Measurements from ENCODE around the gene PSORS1C1. TPM values are rescaled to one million over a fixed set of nuclear protein-coding genes. Genes with fewer than 3 reads are reported as not detected.

Gene PSORS1C1
- total RNA-seq, 2 donors from 2014 or later: 2.2 to 5.6 TPM

DNA sequence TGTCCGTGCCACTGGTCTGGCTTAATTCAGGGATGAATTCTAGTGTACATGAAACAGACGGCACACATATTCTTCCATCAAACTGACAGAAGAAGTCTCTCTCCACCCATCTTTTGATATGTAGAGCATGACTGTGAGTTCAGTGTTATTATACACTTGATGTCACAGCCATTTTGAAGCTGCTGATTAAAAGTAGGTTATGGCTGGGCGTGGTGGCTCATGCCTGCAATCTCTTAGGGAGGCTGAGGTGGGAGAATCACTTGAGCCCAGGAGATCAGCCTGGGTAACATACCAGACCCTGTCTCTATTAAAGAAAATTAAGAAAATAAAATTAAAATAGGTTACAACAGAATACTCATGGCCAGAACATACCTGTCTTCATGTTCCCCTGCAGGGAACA, 22.9 kb upstream of the PSORS1C1 start:
- DNase-seq: peak; percentile 36
- no peak overlapping the region for H3K9ac ChIP-seq (ENCODE audit: low read depth in 2 of 2, low read length in 2 of 2)
- no peaks in the 10 kb centered on the region for H3K9me3 ChIP-seq
- peaks cover 7% of the 10 kb centered on the region for H3K4me1 ChIP-seq
- intact Hi-C loops (cut with DNase I): no loop called here
- H3K4me3 ChIP-seq: no peak overlapping the region
- no peaks in the 10 kb centered on the region for H3K36me3 ChIP-seq
- peak overlapping the region; percentile 32 for H3K27ac ChIP-seq
- TF ChIP-seq, protein P1, sequence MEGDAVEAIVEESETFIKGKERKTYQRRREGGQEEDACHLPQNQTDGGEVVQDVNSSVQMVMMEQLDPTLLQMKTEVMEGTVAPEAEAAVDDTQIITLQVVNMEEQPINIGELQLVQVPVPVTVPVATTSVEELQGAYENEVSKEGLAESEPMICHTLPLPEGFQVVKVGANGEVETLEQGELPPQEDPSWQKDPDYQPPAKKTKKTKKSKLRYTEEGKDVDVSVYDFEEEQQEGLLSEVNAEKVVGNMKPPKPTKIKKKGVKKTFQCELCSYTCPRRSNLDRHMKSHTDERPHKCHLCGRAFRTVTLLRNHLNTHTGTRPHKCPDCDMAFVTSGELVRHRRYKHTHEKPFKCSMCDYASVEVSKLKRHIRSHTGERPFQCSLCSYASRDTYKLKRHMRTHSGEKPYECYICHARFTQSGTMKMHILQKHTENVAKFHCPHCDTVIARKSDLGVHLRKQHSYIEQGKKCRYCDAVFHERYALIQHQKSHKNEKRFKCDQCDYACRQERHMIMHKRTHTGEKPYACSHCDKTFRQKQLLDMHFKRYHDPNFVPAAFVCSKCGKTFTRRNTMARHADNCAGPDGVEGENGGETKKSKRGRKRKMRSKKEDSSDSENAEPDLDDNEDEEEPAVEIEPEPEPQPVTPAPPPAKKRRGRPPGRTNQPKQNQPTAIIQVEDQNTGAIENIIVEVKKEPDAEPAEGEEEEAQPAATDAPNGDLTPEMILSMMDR (IDR thresholded peaks at IDR 0.05): no peak
- no peaks in the 10 kb centered on the region for H3K27me3 ChIP-seq

DNA sequence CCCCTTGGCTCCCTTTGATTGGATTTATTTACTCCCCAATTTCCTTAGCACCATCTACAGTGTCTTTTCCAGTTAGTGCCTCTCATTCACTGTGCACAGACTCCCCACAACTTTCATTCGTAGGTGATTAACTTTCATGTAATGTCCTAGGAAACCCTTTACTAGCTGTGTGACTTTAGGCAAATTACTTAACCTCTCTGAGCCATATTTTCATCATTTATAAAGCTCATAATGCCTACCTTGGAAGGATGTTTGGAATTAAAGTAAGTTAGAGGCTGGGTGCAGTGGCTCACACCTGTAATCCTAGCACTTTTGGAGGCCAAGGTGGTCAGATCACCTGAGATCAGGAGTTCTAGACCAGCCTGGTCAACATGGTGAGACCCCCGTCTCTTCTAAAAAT, 22.4 kb upstream of the PSORS1C1 start:
- no peaks in the 10 kb centered on the region for H3K36me3 ChIP-seq
- no peak overlapping the region for H3K4me3 ChIP-seq
- TF ChIP-seq, protein P1 (IDR thresholded peaks at IDR 0.05): no peak
- no peak overlapping the region for H3K27ac ChIP-seq
- no peak for DNase-seq
- no peaks in the 10 kb centered on the region for H3K27me3 ChIP-seq
- peaks cover 7% of the 10 kb centered on the region for H3K4me1 ChIP-seq
- no peaks in the 10 kb centered on the region for H3K9me3 ChIP-seq
- intact Hi-C loops (cut with DNase I): no loop called here
- no peak overlapping the region for H3K9ac ChIP-seq (ENCODE audit: low read depth in 2 of 2, low read length in 2 of 2)

DNA sequence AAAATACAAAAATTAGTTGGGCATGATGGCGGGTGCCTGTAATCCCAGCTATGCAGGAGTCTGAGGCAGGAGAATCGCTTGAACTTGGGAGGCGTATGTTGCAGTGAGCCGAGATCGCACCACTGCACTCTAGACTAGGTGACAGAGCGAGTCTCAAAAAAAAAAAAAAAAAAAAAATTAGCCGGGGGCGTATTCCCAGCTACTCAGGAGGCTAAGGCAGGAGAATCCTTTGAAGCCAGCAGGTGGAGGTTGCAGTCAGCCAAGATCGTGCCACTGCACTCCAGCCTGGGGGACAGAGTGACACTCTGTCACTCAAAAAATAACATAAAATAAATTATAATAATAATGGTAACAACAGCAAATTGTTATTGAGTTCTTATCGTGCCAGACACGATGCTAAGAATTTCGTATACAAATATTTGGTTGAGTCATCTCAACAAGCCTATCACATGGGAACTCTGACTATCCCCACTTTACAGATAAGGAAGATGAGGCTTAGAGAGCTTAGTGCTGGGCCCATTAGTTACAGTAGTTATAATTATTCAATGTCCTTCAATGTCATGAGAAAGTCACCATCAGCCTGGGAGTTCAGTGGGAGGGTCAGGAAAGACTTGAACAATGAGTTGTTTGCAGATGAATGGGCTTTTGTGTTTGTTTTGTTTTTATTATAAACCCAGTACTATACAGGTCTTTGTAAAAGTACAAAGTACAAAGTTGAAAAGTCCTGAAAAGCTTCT, 21.7 kb upstream of the PSORS1C1 start:
- no peak for DNase-seq

DNA sequence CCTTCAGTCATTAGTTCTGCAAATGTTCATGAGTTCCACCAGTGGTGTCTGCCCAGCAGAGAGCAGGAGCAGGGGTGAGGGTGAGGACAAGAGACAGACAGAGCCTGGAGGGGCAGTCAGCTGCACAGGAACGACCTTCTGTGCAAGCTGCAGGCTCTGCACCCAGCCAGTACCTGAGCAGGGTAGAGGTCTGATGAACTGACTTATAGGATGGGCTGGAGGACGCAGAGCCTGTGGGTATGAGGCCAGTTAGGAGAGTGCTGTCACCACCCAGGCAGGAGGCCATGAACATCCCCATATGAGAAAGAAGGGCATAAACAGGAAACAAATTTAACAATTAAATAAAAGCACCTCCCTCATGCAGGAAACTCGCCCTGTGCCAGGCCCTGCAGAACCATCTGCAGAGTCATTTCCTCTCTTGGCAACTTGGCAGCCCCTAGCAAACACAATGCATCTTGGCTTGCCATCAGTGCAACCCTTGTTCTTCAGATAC, 20.2 kb upstream of the PSORS1C1 start:
- H3K9ac ChIP-seq (ENCODE audit: low read depth in 2 of 2, low read length in 2 of 2): no peak overlapping the region
- intact Hi-C loops (cut with DNase I): no loop called here

More for the DNA sequence above, 21.7 kb upstream of the PSORS1C1 start:
- H3K9ac ChIP-seq (ENCODE audit: low read depth in 2 of 2, low read length in 2 of 2): no peak overlapping the region
- H3K4me1 ChIP-seq: peaks cover 7% of the 10 kb centered on the region
- intact Hi-C loops (cut with DNase I): no loop called here
- no peak overlapping the region for H3K27ac ChIP-seq
- H3K36me3 ChIP-seq: no peaks in the 10 kb centered on the region
- no peak overlapping the region for H3K4me3 ChIP-seq
- TF ChIP-seq, protein P1 (IDR thresholded peaks at IDR 0.05): no peak
- no peaks in the 10 kb centered on the region for H3K27me3 ChIP-seq
- H3K9me3 ChIP-seq: no peaks in the 10 kb centered on the region

DNA sequence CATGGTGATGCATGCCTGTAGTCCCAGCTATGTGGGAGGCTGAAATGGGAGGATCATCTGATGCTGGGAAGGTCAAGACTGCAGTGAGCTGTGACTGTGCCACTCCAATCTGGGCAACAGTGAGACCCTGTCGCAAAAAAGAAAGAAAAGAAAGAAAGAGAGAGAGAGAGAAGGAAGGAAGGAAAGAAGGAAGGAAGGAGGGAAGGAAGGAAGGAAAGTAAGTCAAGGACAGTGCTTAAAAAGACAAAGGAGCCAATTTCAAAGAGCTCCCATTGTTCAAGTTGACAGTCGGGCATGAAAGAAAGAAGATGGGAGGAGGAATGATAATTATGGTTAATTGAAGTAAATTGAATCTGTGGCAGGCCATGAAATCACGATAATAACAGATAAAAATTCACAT, 18.4 kb upstream of the PSORS1C1 start:
- H3K27ac ChIP-seq: no peak overlapping the region
- intact Hi-C loops (cut with DNase I): no loop called here
- TF ChIP-seq, protein P1 (IDR thresholded peaks at IDR 0.05): no peak
- H3K4me1 ChIP-seq: peaks cover 7% of the 10 kb centered on the region
- no peak overlapping the region for H3K4me3 ChIP-seq
- H3K9ac ChIP-seq (ENCODE audit: low read depth in 2 of 2, low read length in 2 of 2): no peak overlapping the region
- H3K9me3 ChIP-seq: no peaks in the 10 kb centered on the region
- no peak for DNase-seq
- no peaks in the 10 kb centered on the region for H3K27me3 ChIP-seq
- no peaks in the 10 kb centered on the region for H3K36me3 ChIP-seq

More for the DNA sequence above, 20.2 kb upstream of the PSORS1C1 start:
- Histone ChIP-seq H3K27ac (no peak overlapping the region), H3K4me1 (peaks cover 7% of the 10 kb centered on the region), H3K9me3 (no peaks in the 10 kb centered on the region), H3K27me3 (no peaks in the 10 kb centered on the region), H3K36me3 (no peaks in the 10 kb centered on the region), H3K4me3 (no peak overlapping the region)
- peak; percentile 38 for DNase-seq
- TF ChIP-seq, protein P1 (IDR thresholded peaks at IDR 0.05): no peak
